GM19328 (cell line): ENCODE results near the gene NMNAT2.

ENCODE experiments used
- ATAC-seq: cut with Tn5 transposase; IDR thresholded peaks from one replicate; pipeline ENCODE4 v1.9.1; 2021; ENCODE audit warnings: mild to moderate bottlenecking, moderate library complexity; ENCODE audit not compliant: unreplicated experiment

Gene NMNAT2

GRCh38 chr1:183218027-183218618, 200.1 kb downstream of the NMNAT2 start:
- no peak for ATAC-seq

GRCh38 chr1:183215936-183216335, 202.2 kb downstream of the NMNAT2 start:
- no peak for ATAC-seq

GRCh38 chr1:183215076-183215720, 203.0 kb downstream of the NMNAT2 start:
- ATAC-seq: no peak

DNA sequence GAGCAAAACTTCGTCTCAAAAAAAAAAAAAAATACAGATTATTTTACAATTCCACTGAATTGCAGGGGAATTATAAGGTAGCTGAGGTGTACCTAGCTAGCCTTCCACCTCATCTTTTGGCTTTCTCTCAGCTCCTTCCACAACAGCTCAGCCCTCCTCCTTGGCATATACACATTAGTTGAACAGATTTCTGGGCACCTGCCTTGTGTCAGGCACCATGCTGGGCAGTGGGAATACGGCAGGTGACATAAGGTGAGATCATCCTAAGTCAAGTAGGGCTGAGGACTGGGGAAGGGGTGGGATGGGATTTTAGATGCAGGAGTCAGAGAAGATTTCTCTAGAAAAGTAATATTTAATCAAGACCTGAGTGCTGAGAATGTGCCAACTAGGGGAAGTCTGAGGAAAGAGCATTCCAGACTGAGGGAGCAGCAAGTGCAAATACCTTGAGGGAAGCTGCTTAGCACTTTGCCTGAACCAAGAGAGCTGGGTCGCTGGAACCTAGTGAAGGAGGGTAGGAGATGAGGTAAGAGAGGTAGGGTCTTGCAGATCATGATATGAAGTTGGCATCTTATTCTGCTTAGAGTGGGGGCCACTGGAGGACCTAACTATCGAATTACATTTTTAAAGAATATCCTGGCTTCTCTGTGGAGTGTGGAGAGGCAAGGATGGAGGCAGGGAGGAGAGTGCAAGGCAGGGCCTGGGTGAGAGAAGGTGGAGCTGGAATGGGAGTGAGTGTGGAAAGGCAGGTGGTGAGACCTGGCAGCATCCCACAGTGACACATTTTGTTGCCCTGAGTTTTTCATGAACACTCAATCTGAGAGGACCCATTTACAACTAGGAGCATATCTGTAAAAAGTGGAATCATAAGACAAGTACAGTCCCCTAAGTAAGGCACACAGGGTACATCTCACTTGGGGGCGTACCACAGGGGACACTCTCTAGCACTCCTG, 203.9 kb downstream of the NMNAT2 start:
- ATAC-seq: no peak

DNA sequence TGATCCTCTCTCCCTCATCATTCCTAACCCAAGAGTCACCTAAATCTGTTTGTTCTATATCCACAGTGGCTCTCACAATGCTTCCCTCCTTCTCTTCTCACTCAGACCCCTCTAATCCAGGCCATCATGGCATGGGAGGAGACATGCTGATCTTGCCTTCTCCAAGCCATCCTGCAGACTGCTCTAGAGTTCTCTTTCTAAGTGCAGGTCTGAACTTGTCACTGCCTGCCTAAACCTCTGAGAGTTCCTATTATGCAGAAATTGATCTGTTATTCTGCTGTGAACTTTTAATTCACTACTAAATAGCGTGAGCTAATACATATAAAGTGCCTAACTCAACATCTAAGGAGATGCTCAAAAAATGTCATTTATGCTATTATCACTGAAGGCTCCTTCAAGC, 205.3 kb downstream of the NMNAT2 start:
- no peak for ATAC-seq

DNA sequence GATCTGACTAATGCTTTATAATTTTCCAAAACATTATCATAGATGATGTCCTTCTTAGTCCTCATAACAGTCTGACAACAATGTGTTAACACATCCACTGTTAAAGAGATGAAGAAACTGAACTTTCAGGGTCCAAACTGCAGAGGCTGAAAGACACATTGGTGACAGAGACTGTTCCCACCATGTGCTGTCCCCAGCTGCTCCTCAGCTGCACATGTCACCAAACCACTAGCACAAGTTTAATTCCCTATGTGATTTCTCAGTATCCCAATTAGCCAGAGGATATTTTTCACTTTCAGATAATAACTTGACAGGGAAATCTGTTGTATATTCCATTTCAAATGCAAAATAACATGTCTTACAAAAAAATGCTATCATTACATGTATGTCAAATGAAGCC, 207.5 kb downstream of the NMNAT2 start:
- no peak for ATAC-seq

DNA sequence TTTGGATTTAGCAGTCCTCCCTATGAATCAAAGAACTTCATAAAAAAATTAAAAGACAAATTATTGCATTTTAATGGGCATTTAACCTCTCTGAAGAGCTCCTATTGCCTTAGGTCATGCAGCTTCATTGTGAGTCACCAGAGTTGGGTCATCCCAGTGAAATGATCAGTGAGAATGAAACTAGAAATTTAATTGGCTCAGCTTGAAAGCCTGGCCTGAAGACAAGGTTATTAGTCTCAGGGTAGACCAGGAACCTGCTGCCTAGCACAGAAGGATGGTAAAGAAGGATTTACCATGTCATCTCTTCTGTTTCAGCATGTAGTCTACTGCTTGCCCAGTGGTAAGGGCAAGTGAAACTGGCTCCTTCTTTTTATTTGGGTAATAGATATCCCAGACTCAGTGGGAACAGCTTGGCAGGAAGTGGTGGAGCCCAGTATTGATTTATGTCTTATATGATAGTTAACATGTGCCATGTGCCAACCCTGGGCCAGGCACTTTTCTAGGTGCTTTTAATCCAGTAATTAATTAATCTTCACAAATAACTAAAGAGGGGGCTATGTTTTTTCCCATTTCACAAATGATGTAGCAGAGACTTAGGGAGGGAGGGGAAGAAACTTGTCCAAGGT, 208.5 kb downstream of the NMNAT2 start:
- ATAC-seq: no peak

DNA sequence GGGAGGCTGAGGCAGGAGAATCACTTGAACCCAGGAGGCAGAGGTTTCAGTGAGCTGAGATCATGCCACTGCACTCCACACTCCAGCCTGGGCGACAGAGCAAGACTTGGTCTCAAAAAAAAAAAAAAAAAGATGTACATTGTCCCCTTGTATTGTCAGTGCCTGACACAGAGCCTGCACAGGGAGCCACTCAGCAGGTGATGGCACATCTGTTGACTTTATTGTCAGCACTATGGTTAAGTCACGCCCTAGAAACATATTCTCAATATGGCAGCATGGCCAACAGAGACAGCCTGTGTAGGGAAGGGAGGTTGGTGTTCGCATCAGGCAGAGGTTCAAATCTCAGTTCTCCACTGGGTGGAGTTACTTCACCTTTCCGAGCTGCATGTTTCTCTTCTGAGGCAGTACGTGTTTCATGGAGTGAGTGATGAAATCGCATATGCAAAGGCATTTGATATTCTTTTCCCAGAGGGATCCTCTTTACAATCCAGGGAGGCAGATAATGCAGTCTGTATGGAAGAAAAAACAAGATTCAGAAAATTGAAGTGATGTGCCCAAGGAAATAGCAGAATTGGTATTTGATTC, 211.6 kb downstream of the NMNAT2 start:
- ATAC-seq: no peak

- no peak for ATAC-seq
Observed at GRCh38 chr1:183205196-183205781, 212.9 kb downstream of the NMNAT2 start.

DNA sequence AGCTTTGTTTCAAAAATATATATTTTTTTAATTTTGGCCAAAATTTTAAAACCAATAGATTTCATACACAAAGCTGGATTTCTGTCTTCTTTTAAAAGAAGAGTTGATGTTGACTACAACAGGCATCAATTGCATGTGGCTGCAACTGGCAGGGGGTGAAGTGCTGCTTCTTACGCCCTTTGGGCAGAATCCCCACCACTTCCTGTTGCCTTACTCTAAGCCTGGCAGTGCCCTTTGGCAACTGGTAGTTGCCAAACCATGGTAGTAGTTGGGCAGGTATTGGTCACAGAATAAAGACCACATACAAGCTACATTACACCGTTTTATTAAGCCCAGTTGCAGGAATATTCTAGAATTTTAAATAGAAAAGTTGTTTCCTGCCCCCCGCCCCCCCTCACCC, 215.1 kb downstream of the NMNAT2 start:
- ATAC-seq: no peak

DNA sequence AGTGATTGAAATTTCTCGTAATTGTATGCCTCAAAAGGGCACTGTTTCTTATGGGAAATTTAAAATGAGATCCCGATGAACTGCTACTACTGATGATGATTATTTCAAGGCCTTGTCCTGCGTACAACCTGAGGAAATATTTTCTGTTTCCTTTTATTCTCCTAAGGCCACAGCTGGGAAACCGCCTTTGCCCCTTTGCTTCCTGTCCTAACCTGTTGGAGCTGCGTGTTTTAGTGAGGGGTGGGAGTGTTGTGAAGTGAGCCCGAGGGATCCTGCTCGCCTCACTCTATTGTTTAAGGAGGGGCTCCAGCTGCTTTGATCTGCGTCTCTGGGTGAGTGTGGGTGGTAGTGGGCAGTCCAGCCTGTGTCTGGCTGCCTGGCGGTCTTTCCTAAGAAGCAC, 217.7 kb downstream of the NMNAT2 start:
- no peak for ATAC-seq

GRCh38 chr1:183199304-183199703, 218.9 kb downstream of the NMNAT2 start:
- no peak for ATAC-seq

GRCh38 chr1:183198463-183198862, 219.7 kb downstream of the NMNAT2 start:
- no peak for ATAC-seq
